IMR-90 (cell line): ENCODE results near the gene HIRA. TPM values are rescaled to one million over a fixed set of nuclear protein-coding genes. Genes with fewer than 3 reads are reported as not detected.

Experiments used
- ATAC-seq: fragments of 200-7000 bp; cut with Tn5 transposase; 2 replicates; pipeline ENCODE4 v1.9.1; 2020; ENCODE audit warnings: low read depth, mild to moderate bottlenecking, moderate library complexity
- BruUV-seq: library from RNA; stranded (reverse); fragments of 400-500 nt; replicated peaks from 2 replicates; lab custom pipeline; 2021; lab: Mats Ljungman, UMichigan
- CTCF ChIA-PET: fragments of 300-600 bp; formaldehyde crosslinking; extraction: SDS; loops from one replicate; lab custom pipeline; 2021; ENCODE audit warnings: antibody characterized with exemption; lab: Yijun Ruan, JAX
- POLR2A ChIA-PET: fragments of 300-600 bp; sonication (Branson Sonifier 250); formaldehyde crosslinking; loops from one replicate; lab custom pipeline; 2022; ENCODE audit warnings: antibody characterized with exemption; ENCODE audit not compliant: unreplicated experiment; lab: Charles Lee
- DNase-seq: peaks from one replicate; pipeline ENCODE4 v3.0.0; 2013
- H2AFZ ChIP-seq: replicated peaks from 2 replicates; pipeline ENCODE3; 2013; ENCODE audit warnings: low read length, mild to moderate bottlenecking; ENCODE audit not compliant: poor library complexity
- H2AK5ac ChIP-seq: 2 replicates; pipeline ENCODE4 v1.6.1; 2013; ENCODE audit warnings: low read depth, low read length, inconsistent platforms
- H2AK9ac ChIP-seq: replicated peaks from 2 replicates; pipeline ENCODE3; 2013; ENCODE audit warnings: mild to moderate bottlenecking, low read depth, low read length, moderate library complexity; ENCODE audit not compliant: poor library complexity
- H2BK120ac ChIP-seq: 2 replicates; pipeline ENCODE4 v1.6.1; 2013; ENCODE audit warnings: low read depth, low read length, inconsistent platforms
- H2BK15ac ChIP-seq: 3 replicates; pipeline ENCODE4 v1.6.1; 2013; ENCODE audit warnings: low read depth, low read length, inconsistent platforms
- H2BK20ac ChIP-seq: 2 replicates; pipeline ENCODE4 v1.6.1; 2013; ENCODE audit warnings: low read depth, mild to moderate bottlenecking, inconsistent platforms, low read length, moderate library complexity
- H2BK5ac ChIP-seq: 2 replicates; pipeline ENCODE4 v1.6.1; 2013; ENCODE audit warnings: mild to moderate bottlenecking, low read depth, low read length, inconsistent platforms; ENCODE audit not compliant: poor library complexity, severe bottlenecking
- H3K14ac ChIP-seq: replicated peaks from 2 replicates; pipeline ENCODE4 v1.6.1; 2013; ENCODE audit warnings: low read depth, low read length, inconsistent platforms
- H3K18ac ChIP-seq: 2 replicates; pipeline ENCODE4 v1.6.1; 2013; ENCODE audit warnings: low read depth, low read length, control low read depth
- H3K23ac ChIP-seq: 2 replicates; pipeline ENCODE4 v1.6.1; 2013; ENCODE audit warnings: low read depth, low read length, inconsistent platforms
- H3K27ac ChIP-seq: 2 replicates; pipeline ENCODE4 v1.5.1; 2013; ENCODE audit warnings: mild to moderate bottlenecking, control low read depth, low read length; ENCODE audit not compliant: insufficient read depth
- H3K27me3 ChIP-seq: 2 replicates; pipeline ENCODE4 v1.6.1; 2013; ENCODE audit warnings: low read length; ENCODE audit not compliant: control insufficient read depth, insufficient read depth
- H3K36me3 ChIP-seq: 2 replicates; pipeline ENCODE4 v1.6.1; 2013; ENCODE audit warnings: low read length, mixed read lengths; ENCODE audit not compliant: control insufficient read depth, insufficient read depth
- H3K4ac ChIP-seq: 2 replicates; pipeline ENCODE4 v1.6.1; 2013; ENCODE audit warnings: low read depth, low read length, inconsistent platforms
- H3K4me1 ChIP-seq: 2 replicates; pipeline ENCODE4 v1.6.1; 2013; ENCODE audit warnings: low read length, mixed read lengths; ENCODE audit not compliant: control insufficient read depth, insufficient read depth
- H3K4me2 ChIP-seq: 2 replicates; pipeline ENCODE4 v1.6.1; 2013; ENCODE audit warnings: low read depth, mild to moderate bottlenecking, control low read depth, low read length, moderate library complexity
- H3K4me3 ChIP-seq: 2 replicates; pipeline ENCODE4 v1.5.1; 2013; ENCODE audit warnings: low read depth, mild to moderate bottlenecking, control low read depth, low read length, moderate library complexity; ENCODE audit not compliant: insufficient read depth
- H3K56ac ChIP-seq: 2 replicates; pipeline ENCODE4 v1.6.1; 2013; ENCODE audit warnings: low read length, inconsistent platforms; ENCODE audit not compliant: insufficient read depth; ENCODE audit errors: extremely low read depth
- H3K79me1 ChIP-seq, 2 experiments: 2 replicates each; pipeline ENCODE4 v1.6.1; 2013; ENCODE audit warnings: low read length in 2 of 2, inconsistent platforms in 1 of 2, low read depth in 1 of 2
- H3K9ac ChIP-seq: 2 replicates; pipeline ENCODE4 v1.6.1; 2013; ENCODE audit warnings: low read depth, low read length, control low read depth
- H3K9me1 ChIP-seq: 2 replicates; pipeline ENCODE4 v1.6.1; 2013; ENCODE audit warnings: low read length, inconsistent platforms; ENCODE audit not compliant: insufficient read depth
- H3K9me3 ChIP-seq: 2 replicates; pipeline ENCODE4 v1.6.1; 2013; ENCODE audit warnings: low read length; ENCODE audit not compliant: control insufficient read depth, insufficient read depth
- H4K20me1 ChIP-seq: 2 replicates; pipeline ENCODE4 v1.6.1; 2013; ENCODE audit warnings: low read length, inconsistent platforms; ENCODE audit not compliant: insufficient read depth
- H4K5ac ChIP-seq: 2 replicates; pipeline ENCODE4 v1.6.1; 2013; ENCODE audit warnings: mild to moderate bottlenecking, low read depth, low read length, control low read depth
- H4K8ac ChIP-seq, 2 experiments: 2 replicates each; pipeline ENCODE4 v1.6.1; 2013; ENCODE audit warnings: low read depth in 2 of 2, low read length in 2 of 2, control low read depth in 1 of 2, inconsistent platforms in 1 of 2
- H4K91ac ChIP-seq: 2 replicates; pipeline ENCODE4 v1.6.1; 2013; ENCODE audit warnings: low read depth, low read length, inconsistent platforms; ENCODE audit not compliant: insufficient read depth
- CEBPB ChIP-seq: IDR thresholded peaks from 2 replicates; pipeline ENCODE4 v1.6.1; 2012; ENCODE audit warnings: low read depth, low read length, improper control_type of control experiment
- CHD1 ChIP-seq: IDR thresholded peaks from 2 replicates; pipeline ENCODE4 v1.6.1; 2012; ENCODE audit warnings: low read depth, low read length, improper control_type of control experiment
- MAFK ChIP-seq: IDR thresholded peaks from 2 replicates; pipeline ENCODE4 v1.6.1; 2012; ENCODE audit warnings: low read depth, low read length, improper control_type of control experiment
- MAZ ChIP-seq: IDR thresholded peaks from 2 replicates; pipeline ENCODE4 v1.6.1; 2012; ENCODE audit warnings: low read depth, mild to moderate bottlenecking, low read length, improper control_type of control experiment, moderate library complexity, borderline replicate concordance
- POLR2A ChIP-seq: IDR thresholded peaks from 2 replicates; pipeline ENCODE4 v1.6.1; 2012; ENCODE audit warnings: mild to moderate bottlenecking, low read depth, low read length
- WGBS, 2 experiments: methylation state at CpG; one replicate each; pipeline versions ENCODE4 v1.1.5 to v1.1.7; 2013; ENCODE audit warnings: missing lambda C conversion rate in 2 of 2; ENCODE audit not compliant: insufficient read length in 1 of 2; ENCODE audit errors: extremely low coverage in 2 of 2; 5-methylcytosine and 5-hydroxymethylcytosine counted together
- dilution Hi-C: fragments of 300-500 bp; cut with HindIII; formaldehyde crosslinking; loops from one replicate; pipeline ENCODE4 v1.14.3; 2018; ENCODE audit warnings: low sequenced_read_pairs; ENCODE audit not compliant: unreplicated experiment
- in situ Hi-C: fragments of 300-500 bp; cut with MboI; formaldehyde crosslinking; loops from 3 replicates; pipeline ENCODE4 v1.14.3; 2019; ENCODE audit warnings: low sequenced_read_pairs, inconsistent platforms, mixed read lengths
- intact Hi-C: fragments of 100-400 bp; cut with micrococcal nuclease; formaldehyde crosslinking; loops from 2 replicates; pipeline ENCODE4 v1.10.0; 2022
- polyA plus RNA-seq, 3 experiments: library from polyadenylated mRNA; depleted of rRNA; stranded (reverse); fragments of >200 nt; gene quantifications; 2 replicates each; pipeline ENCODE4 v1.2.3, GENCODE V29; 2012; ENCODE audit warnings: low replicate concordance in 1 of 3
- total RNA-seq: library from RNA; depleted of rRNA; stranded (reverse); fragments of >200 nt; gene quantifications from 2 replicates; pipeline ENCODE4 v1.2.3, GENCODE V29; 2012

Gene HIRA
- total and polyA plus RNA-seq, 2 of the 4 experiments (the other 2 are of a cell fraction), result 14.5 to 24.2 TPM

DNA sequence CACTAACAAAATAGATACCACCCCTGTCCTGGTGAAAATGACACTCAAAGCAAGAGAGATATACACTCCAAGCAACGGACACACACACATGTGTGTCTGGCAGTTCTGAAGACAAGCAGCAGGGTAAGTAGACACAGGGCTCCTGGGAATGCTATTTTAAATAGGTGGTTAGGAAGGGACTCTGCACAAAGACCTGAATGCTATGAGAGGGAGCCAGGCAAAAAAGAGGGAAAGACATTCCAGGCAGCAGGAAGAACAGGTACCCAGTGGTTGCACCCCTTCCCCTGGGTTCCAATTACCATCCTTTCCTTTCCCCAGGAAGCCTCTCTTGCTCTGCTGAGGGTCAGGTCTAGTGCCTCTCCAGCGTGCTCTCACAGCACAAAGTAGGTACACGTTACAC, 44.5 kb upstream of the HIRA start:
- Histone ChIP-seq H2BK120ac (no peak overlapping the region), H2AFZ (no peak overlapping the region), H2BK5ac (no peak overlapping the region), H3K23ac (peak overlapping the region; percentile 75), H4K5ac (no peak overlapping the region), H2BK20ac (no peak overlapping the region), H4K8ac (no peak overlapping the region), H2AK9ac (no peak overlapping the region), H4K20me1 (peaks cover 37% of the 10 kb centered on the region), H3K9me3 (no peaks in the 10 kb centered on the region), H3K4me1 (no peaks in the 10 kb centered on the region; the same call in none of the 2 replicates), H3K4ac (no peak overlapping the region), H3K27ac (no peak overlapping the region), H3K14ac (no peak overlapping the region), H3K4me3 (no peak overlapping the region), H2AK5ac (no peak overlapping the region), H3K4me2 (no peak overlapping the region), H2BK15ac (no peak overlapping the region), H3K9ac (no peak overlapping the region), H3K18ac (no peak overlapping the region), H4K91ac (no peak overlapping the region), H3K79me1 (peaks cover 37 to 65% of the 10 kb centered on the region in 2 experiments), H3K36me3 (peaks cover 37% of the 10 kb centered on the region), H3K9me1 (no peaks in the 10 kb centered on the region; the same call in 1 of the 2 replicates), H3K27me3 (no peaks in the 10 kb centered on the region), H3K56ac (no peak overlapping the region)
- ATAC-seq (no peak), DNase-seq (no peak)
- dilution Hi-C loops (no loop called here), in situ Hi-C loops (no loop called here), intact Hi-C loops (loop anchor here (5.0 kb wide), 2 partner anchors 156 to 184 kb away; partner anchors contain the start of gene CLTCL1)
- whole genome bisulfite sequencing, 2 experiments, result no CpG with 5 or more reads among the region's 3 CpGs
- TF ChIP-seq CHD1, result no peak
- TF ChIP-seq MAFK, result no peak
- no peak for TF ChIP-seq MAZ
- TF ChIP-seq CEBPB, result no peak
- TF ChIP-seq POLR2A, result no peak
- ChIA-PET CTCF (no interaction called here), POLR2A (no interaction called here)
- BruUV-seq, result no TSS peak
